Panc1 (cell line): ENCODE data around the gene DACH2. TPM values are rescaled to one million over a fixed set of nuclear protein-coding genes. Genes with fewer than 3 reads are reported as not detected.

Experiments used
- ATAC-seq: fragments of 200-7000 bp; cut with Tn5 transposase; 2 replicates; pipeline ENCODE4 v1.9.1; 2020; ENCODE audit warnings: mild to moderate bottlenecking, moderate library complexity
- BruUV-seq: library from RNA; stranded (reverse); fragments of 400-500 nt; replicated peaks from 2 replicates; lab custom pipeline; 2021; lab: Mats Ljungman, UMichigan
- CTCF ChIA-PET: fragments of 300-600 bp; sonication (Branson Sonifier 250); formaldehyde crosslinking; loops from one replicate; lab custom pipeline; 2022; ENCODE audit warnings: antibody characterized with exemption; lab: Charles Lee
- POLR2A ChIA-PET: fragments of 300-600 bp; sonication (Branson Sonifier 250); formaldehyde crosslinking; loops from one replicate; lab custom pipeline; 2022; ENCODE audit warnings: antibody characterized with exemption; lab: Charles Lee
- DNase-seq: peaks from one replicate; pipeline ENCODE4 v3.0.0-alpha.2; 2010; ENCODE audit warnings: low read depth, low spot score
- H3K27ac ChIP-seq: 2 replicates; pipeline ENCODE4 v1.5.1; 2011; ENCODE audit warnings: mild to moderate bottlenecking, low read length, inconsistent platforms
- H3K27me3 ChIP-seq: fragments of 200-500 bp; sonication (Bioruptor generic); 2 replicates; pipeline ENCODE4 v1.6.0; 2014; ENCODE audit warnings: low read length, inconsistent platforms; ENCODE audit not compliant: control insufficient read depth, insufficient read depth
- H3K36me3 ChIP-seq: fragments of 200-500 bp; sonication (Bioruptor generic); 2 replicates; pipeline ENCODE4 v1.5.1; 2014; ENCODE audit warnings: inconsistent platforms, mild to moderate bottlenecking, low read length, moderate library complexity; ENCODE audit not compliant: control insufficient read depth, insufficient read depth
- H3K4me1 ChIP-seq: 2 replicates; pipeline ENCODE4 v1.5.1; 2011; ENCODE audit warnings: inconsistent platforms, mild to moderate bottlenecking, low read length, moderate library complexity; ENCODE audit not compliant: control insufficient read depth, insufficient read depth
- H3K4me3 ChIP-seq, 2 experiments: 2 replicates each; pipeline ENCODE4 v1.5.1; 2011 to 2012; ENCODE audit warnings: low read depth in 2 of 2, low read length in 2 of 2, mild to moderate bottlenecking in 2 of 2, inconsistent platforms in 1 of 2, moderate library complexity in 1 of 2
- H3K9me3 ChIP-seq: fragments of 200-500 bp; sonication (Bioruptor generic); 2 replicates; pipeline ENCODE4 v1.5.1; 2014; ENCODE audit warnings: low read depth, mild to moderate bottlenecking, inconsistent platforms, low read length, moderate library complexity; ENCODE audit not compliant: control insufficient read depth, insufficient read depth
- POLR2AphosphoS5 ChIP-seq: IDR thresholded peaks from 2 replicates; pipeline ENCODE4 v1.6.1; 2012; ENCODE audit warnings: mild to moderate bottlenecking, low read depth, low read length, moderate library complexity
- SIN3A ChIP-seq: IDR thresholded peaks from 2 replicates; pipeline ENCODE4 v1.6.1; 2012; ENCODE audit warnings: low read depth, mild to moderate bottlenecking, low read length, moderate library complexity, borderline replicate concordance; ENCODE audit not compliant: insufficient read depth
- TCF7L2 ChIP-seq: IDR thresholded peaks from 2 replicates; pipeline ENCODE4 v1.6.1; 2011; ENCODE audit warnings: mild to moderate bottlenecking, low read depth, low read length, inconsistent platforms
- in situ Hi-C: cut with HindIII; loops from 2 replicates; pipeline ENCODE4 v1.10.0; 2016; ENCODE audit warnings: low sequenced_read_pairs, low pct_unique_long_range_greater_than_20kb
- intact Hi-C: fragments of 100-400 bp; cut with micrococcal nuclease; formaldehyde crosslinking; loops from one replicate; pipeline ENCODE4 v1.10.0; 2022; ENCODE audit not compliant: unreplicated experiment
- total RNA-seq: library from RNA; stranded (reverse); gene quantifications from one replicate; pipeline ENCODE4 v1.2.1, GENCODE V29; 2021; ENCODE audit not compliant: unreplicated experiment
- TF ChIP-seq, protein P1 (sequence below): fragments of 450-650 bp; IDR thresholded peaks from 2 replicates; pipeline ENCODE4 v1.5.1; 2017; ENCODE audit warnings: mild to moderate bottlenecking
- TF ChIP-seq, protein P2 (sequence below), 2 experiments: IDR thresholded peaks; 2 replicates each; pipeline ENCODE4 v1.6.1; 2011 to 2012; ENCODE audit warnings: low read depth in 2 of 2, control low read depth in 1 of 2, low read length in 1 of 2, mild to moderate bottlenecking in 1 of 2, moderate library complexity in 1 of 2; ENCODE audit not compliant: insufficient read depth in 1 of 2

DACH2 gene
- total RNA-seq, 1 experiment from 2014 or later: 0.18 TPM

DNA sequence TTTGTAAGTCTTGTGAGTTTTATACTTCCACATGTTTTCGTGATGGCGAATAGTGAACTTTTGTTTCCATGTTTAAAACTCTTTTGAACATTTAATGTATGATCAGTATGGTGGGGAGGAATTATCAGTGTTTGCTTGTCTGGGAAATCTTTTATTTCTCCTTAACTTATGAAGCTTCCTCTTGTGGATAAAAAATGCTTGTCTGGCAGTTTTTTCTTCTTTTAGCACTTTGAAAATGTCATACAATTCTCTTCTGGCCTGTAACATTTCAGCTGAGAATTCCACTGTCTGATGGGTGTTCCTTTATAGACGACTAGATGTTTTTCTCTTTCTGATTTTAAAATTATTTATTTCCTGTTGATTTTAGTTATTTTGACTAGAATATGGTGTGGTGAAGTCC, 576.0 kb downstream of the DACH2 start:
- Histone ChIP-seq H3K4me3 (no peak overlapping the region), H3K4me1 (no peaks in the 10 kb centered on the region), H3K27me3 (no peaks in the 10 kb centered on the region), H3K9me3 (no peaks in the 10 kb centered on the region), H3K27ac (no peak overlapping the region), H3K36me3 (no peaks in the 10 kb centered on the region)
- DNase-seq (no peak), ATAC-seq (no peak)
- BruUV-seq: no TSS peak
- TF ChIP-seq, protein P1, sequence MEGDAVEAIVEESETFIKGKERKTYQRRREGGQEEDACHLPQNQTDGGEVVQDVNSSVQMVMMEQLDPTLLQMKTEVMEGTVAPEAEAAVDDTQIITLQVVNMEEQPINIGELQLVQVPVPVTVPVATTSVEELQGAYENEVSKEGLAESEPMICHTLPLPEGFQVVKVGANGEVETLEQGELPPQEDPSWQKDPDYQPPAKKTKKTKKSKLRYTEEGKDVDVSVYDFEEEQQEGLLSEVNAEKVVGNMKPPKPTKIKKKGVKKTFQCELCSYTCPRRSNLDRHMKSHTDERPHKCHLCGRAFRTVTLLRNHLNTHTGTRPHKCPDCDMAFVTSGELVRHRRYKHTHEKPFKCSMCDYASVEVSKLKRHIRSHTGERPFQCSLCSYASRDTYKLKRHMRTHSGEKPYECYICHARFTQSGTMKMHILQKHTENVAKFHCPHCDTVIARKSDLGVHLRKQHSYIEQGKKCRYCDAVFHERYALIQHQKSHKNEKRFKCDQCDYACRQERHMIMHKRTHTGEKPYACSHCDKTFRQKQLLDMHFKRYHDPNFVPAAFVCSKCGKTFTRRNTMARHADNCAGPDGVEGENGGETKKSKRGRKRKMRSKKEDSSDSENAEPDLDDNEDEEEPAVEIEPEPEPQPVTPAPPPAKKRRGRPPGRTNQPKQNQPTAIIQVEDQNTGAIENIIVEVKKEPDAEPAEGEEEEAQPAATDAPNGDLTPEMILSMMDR: no peak
- no peak for TF ChIP-seq TCF7L2
- TF ChIP-seq POLR2AphosphoS5: no peak
- TF ChIP-seq, protein P2, sequence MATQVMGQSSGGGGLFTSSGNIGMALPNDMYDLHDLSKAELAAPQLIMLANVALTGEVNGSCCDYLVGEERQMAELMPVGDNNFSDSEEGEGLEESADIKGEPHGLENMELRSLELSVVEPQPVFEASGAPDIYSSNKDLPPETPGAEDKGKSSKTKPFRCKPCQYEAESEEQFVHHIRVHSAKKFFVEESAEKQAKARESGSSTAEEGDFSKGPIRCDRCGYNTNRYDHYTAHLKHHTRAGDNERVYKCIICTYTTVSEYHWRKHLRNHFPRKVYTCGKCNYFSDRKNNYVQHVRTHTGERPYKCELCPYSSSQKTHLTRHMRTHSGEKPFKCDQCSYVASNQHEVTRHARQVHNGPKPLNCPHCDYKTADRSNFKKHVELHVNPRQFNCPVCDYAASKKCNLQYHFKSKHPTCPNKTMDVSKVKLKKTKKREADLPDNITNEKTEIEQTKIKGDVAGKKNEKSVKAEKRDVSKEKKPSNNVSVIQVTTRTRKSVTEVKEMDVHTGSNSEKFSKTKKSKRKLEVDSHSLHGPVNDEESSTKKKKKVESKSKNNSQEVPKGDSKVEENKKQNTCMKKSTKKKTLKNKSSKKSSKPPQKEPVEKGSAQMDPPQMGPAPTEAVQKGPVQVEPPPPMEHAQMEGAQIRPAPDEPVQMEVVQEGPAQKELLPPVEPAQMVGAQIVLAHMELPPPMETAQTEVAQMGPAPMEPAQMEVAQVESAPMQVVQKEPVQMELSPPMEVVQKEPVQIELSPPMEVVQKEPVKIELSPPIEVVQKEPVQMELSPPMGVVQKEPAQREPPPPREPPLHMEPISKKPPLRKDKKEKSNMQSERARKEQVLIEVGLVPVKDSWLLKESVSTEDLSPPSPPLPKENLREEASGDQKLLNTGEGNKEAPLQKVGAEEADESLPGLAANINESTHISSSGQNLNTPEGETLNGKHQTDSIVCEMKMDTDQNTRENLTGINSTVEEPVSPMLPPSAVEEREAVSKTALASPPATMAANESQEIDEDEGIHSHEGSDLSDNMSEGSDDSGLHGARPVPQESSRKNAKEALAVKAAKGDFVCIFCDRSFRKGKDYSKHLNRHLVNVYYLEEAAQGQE (IDR thresholded peaks at IDR 0.05; ENCODE audit: insufficient read depth in 1 of 2, low read depth in 2 of 2, low read length in 1 of 2): no peak
- no peak for TF ChIP-seq SIN3A
- CTCF ChIA-PET: no interaction called here
- in situ Hi-C loops (no loop called here), intact Hi-C loops (no loop called here)
- POLR2A ChIA-PET: no interaction called here

DNA sequence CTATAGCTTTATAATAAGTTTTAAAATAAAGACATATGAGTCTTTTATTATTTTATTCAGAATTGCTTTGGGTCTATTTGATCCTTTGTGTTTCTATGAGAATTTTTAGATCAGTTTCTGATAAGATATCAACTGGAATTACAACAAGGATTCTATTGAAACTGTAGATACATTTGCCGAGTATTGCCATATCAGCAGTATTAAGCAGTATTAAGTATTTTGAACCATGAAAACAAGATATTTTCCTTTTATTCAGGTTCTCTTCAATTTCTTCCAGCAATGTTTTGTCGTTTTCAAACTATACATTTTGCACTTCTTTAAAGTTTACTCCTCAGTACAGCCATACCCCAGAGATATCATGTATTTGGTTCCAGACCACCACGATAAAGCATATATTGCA, 598.8 kb downstream of the DACH2 start:
- TF ChIP-seq, protein P2 (IDR thresholded peaks at IDR 0.05; ENCODE audit: insufficient read depth in 1 of 2, low read depth in 2 of 2, low read length in 1 of 2): no peak
- TF ChIP-seq TCF7L2 (no peak), SIN3A (no peak), POLR2AphosphoS5 (no peak)
- TF ChIP-seq, protein P1: no peak
- no TSS peak for BruUV-seq
- H3K4me1 ChIP-seq: no peaks in the 10 kb centered on the region
- no peak overlapping the region for H3K27ac ChIP-seq
- no peaks in the 10 kb centered on the region for H3K36me3 ChIP-seq
- POLR2A ChIA-PET: no interaction called here
- ATAC-seq (no peak), DNase-seq (no peak)
- in situ Hi-C loops: no loop called here
- intact Hi-C loops: no loop called here
- no peaks in the 10 kb centered on the region for H3K27me3 ChIP-seq
- no peaks in the 10 kb centered on the region for H3K9me3 ChIP-seq
- CTCF ChIA-PET: no interaction called here
- no peak overlapping the region for H3K4me3 ChIP-seq
